GM18907 (cell line): ENCODE results near the gene GNAS.
"Not testable (repeated sequence)": the region's sequence is repeated elsewhere in the genome, so short reads cannot be mapped to it uniquely, and the experiment has no call there.

Experiments
- ATAC-seq: cut with Tn5 transposase; IDR thresholded peaks from one replicate; pipeline ENCODE4 v1.9.1; 2021; ENCODE audit warnings: mild to moderate bottlenecking, moderate library complexity; ENCODE audit not compliant: unreplicated experiment

The GNAS gene

GRCh38 chr20:58826271-58826670, 26.2 kb upstream of the GNAS start:
- no peak for ATAC-seq

- ATAC-seq: no peak
These were observed 24.4 kb upstream of the GNAS start for GRCh38 chr20:58828136-58828535.

- ATAC-seq: not testable (repeated sequence)
These were observed 23.7 kb upstream of the GNAS start for GRCh38 chr20:58828804-58829203.

GRCh38 chr20:58829531-58829941, 23.0 kb upstream of the GNAS start:
- ATAC-seq: no peak

- no peak for ATAC-seq
These were observed 20.1 kb upstream of the GNAS start for GRCh38 chr20:58832457-58832856.

- ATAC-seq: no peak
These were observed 18.6 kb upstream of the GNAS start for GRCh38 chr20:58833921-58834320.

GRCh38 chr20:58835231-58835630, 17.3 kb upstream of the GNAS start:
- ATAC-seq: no peak

- no peak for ATAC-seq
These were observed 15.8 kb upstream of the GNAS start for GRCh38 chr20:58836616-58837204.

- ATAC-seq: no peak
These were observed 14.8 kb upstream of the GNAS start for GRCh38 chr20:58837717-58838116.

- no peak for ATAC-seq
These were observed 14.3 kb upstream of the GNAS start for GRCh38 chr20:58838174-58838573.

GRCh38 chr20:58839474-58839874, 13.0 kb upstream of the GNAS start:
- ATAC-seq: no peak

GRCh38 chr20:58839991-58840747, 12.3 kb upstream of the GNAS start:
- ATAC-seq: no peak

GRCh38 chr20:58840816-58841538, 11.5 kb upstream of the GNAS start:
- ATAC-seq: no peak

- no peak for ATAC-seq
These were observed 10.8 kb upstream of the GNAS start for GRCh38 chr20:58841539-58842264.

GRCh38 chr20:58842276-58842675, 10.2 kb upstream of the GNAS start:
- no peak for ATAC-seq

- no peak for ATAC-seq
These were observed 9.4 kb upstream of the GNAS start for GRCh38 chr20:58843128-58843556.

- no peak for ATAC-seq
These were observed 6.8 kb upstream of the GNAS start for GRCh38 chr20:58845706-58846105.

GRCh38 chr20:58847463-58847862, 5.1 kb upstream of the GNAS start:
- no peak for ATAC-seq

GRCh38 chr20:58850693-58851174, 1.8 kb upstream of the GNAS start, which contains the start of gene GNAS-AS1:
TSS of gene GNAS-AS1 (minus strand) at chr20:58850902.
- peak; percentile 85 for ATAC-seq

- no peak for ATAC-seq
These were observed 1.1 kb upstream of the GNAS start for GRCh38 chr20:58851221-58851968.
